Brain pericyte (primary cell): Measurements from ENCODE around the gene DCPS.

Source experiments
- DNase-seq: peaks from one replicate; pipeline ENCODE4 v3.0.0-alpha.2; 2012; ENCODE audit warnings: low read depth, low spot score

DCPS gene

DNA sequence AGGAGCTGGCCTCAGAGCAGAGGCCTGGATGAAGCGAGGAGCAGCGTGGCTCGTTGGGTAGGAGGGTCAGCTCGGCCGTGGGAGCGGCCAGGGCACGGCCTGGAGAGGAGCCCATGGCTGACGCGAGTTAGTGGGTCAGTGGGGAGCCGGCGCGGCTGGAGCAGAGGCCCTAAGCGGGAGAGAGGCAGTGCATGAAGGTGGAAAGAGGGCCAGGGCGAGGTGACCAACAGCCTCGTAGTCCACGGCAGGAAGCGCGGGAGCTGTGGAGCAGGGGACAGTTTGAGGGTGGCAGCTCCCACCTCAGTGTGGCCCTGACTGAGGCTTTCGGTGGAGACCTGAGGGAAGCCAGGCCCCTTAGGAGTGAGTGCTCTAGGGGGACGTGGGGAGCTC is 24.1 kb downstream of the DCPS start:
- no peak for DNase-seq

DNA sequence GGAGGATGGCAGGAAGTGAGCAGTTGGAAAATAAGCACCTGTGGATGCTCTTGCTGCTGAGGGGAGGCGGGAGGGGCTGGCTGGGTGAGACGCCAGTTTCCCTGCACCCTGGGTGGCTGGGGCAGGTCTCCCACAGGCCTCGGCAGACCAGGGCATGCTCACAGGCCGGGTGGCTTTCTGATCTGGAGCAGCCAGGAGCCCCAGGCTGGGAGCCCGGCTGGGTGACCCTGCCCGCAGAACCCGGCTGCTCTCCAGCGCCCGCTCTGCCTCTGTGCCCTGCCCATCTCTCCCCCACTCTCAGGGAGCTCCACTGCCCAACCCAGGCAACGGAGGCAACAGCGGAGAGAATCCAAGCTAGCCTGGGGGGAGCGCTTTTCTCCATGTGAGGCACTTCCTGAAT is 24.6 kb downstream of the DCPS start:
- DNase-seq, result no peak

DNA sequence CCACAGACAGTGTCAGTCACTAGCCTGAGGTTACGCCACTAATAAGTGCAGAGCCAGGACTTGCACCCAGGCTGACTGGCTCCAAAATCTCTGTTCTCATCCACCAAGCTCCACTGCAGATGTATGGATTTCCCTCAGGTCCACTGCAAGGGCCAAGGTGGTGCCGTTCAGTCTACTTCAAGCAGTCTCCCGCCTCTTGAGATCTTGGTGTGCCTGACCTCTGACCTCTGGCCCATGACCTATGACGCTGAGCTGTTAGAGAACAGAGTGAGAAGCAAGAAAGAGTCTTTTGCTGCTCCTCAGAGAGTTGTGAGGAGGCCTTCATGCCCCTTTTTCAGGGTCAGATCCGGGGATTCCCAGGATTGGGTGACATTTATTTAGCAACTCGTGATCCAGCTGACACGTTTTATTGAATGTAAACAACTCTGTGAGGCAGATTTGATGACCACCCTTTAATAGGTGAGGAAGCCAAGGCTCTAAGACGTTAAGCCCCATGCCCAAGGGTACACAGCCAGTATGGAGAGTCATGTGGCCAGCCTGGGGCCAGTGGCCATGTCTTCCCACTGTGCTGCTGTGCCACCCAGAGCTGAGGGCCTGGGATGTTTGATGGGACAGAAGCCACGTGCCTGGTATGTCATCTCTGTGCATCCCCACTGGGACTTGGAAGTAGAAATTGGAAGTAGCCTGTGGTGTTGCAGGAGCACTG is 25.2 kb downstream of the DCPS start:
- DNase-seq, result no peak

DNA sequence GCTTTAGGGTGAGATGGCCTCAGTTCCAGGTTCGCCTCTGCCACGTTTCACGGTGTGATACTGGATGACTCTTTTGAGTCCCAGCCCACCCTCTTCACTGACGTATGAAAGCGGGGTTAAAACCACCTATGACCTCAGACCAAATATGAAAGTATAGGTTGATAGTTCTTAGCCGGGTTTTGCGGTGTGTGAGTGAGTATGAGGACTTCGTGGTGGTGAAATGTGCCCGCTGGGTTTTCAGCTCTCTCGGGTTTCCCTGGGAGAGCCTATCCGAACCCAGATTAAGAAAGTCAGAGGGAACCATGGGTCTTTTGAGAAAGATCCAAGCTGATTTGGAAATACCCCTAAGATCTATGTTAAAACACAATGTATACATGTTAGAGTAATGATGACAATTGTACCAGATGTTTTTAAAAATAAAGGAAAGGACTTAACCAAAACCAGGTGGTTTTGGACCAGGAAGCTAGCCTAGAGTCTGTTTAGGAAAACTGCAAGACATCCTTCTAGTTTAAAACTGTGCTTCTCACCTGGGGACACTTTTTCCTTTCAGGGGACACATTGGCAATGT is 25.9 kb downstream of the DCPS start:
- DNase-seq, result no peak

DNA sequence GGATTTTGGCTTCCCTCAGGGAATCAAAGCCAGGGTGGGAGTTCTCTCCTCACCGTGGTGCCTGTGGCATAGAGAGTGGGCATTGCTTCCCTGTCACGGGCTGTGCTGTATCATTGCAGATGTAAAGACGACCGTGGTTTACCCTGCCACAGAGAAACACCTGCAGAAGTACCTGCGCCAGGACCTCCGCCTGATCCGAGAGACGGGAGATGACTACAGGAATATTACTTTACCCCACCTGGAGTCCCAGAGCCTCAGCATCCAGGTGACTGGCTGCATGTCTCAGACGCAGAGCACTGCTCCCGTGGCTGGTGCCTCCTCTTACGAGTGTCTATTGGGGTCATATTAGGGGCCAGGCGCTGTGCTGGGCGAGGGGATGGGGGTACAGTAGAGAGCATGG is 27.4 kb downstream of the DCPS start:
- no peak for DNase-seq

DNA sequence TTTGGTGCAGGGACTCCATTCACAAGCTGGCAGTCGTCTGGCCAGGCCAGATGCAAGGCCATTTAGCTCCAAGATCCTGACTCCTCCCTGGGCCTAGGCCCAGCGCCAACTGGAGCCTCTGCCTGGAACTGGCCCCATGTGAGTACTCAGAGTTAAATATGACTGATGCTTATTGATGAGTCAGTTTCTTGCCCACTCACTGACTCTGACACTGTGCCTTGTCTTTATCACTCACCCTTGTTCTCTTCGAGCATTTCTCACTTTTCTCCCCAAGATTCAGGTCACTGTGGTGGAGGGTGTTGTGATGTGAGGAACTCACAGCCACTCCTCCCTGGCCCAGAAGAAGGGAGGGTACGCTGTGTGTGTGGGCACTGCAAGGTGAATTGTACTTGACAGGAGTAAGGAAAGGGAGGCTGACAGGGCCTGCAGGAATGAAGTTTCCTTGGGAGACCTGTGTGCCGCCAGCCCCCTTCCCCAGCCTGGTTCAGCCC is 28.4 kb downstream of the DCPS start:
- no peak for DNase-seq

DNA sequence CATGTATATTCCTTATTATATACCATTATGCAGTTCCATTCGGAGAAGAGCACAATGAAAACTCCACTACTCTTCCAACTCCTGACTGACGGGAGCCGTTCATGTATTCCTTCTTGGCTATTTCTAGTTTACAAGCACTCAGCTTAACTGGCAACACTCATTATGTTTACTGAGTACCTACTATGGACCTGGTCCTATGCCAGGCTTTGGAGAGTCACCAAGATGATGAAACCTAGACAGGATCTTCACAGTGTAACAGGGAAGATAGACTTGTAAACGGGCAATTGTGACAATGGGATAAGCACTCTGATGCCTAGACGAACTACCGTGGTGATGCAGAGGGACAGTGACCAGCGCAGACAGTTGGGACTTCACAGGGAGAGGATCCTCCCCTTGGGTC is 29.3 kb downstream of the DCPS start:
- DNase-seq, result no peak

DNA sequence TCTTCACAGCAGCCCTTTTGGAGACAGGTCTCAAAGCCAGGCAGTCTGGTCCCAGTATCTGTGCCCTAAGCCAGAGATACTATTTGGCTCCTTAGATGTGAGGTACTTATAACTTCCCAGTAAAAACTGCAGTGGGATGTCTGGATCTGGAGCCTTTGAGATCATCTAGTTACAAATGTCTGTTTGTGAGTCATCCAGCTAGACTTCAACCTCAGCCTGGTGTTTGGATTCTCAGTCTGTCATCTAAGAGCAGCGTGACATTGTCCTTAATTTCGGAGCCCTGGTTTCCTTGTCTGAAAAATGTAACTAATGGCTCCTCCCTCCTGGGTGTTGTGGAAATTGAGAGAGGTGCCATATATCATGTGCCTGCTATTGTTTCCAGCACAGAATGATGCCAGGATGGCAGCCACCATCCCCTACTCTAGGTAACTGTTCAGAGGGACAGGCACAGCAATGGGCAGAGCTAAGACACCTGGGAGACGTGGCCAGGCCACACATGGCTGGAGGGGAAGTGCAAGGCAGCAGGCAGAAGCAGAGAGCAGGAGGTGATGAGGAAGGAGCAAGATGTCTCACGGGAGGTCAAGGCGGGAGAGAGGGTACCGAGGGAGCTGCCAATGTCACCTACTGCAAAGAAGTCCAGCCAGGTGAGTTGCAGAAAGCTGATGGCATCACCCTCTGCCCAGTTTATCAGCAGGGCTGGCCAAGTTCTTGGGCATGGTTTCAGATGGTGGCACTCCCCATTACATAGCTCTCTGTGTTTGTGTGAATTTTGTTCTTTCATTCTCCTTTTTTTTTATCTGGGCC is 31.0 kb downstream of the DCPS start:
- no peak for DNase-seq

DNA sequence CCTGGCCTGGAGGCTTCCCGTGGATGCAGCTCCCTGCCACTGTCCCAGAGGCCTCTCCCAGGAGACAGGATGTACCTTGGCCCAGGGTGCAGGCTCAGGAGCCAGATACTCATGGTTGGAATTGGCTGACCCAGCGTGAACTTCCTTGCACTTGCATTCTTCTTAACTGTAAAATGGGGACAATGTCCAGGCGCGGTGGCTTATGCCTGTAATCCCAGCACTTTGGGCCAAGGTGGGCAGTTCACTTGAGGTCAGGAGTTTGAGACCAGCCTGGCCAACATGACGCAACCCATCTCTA is 31.6 kb downstream of the DCPS start:
- DNase-seq, result no peak

DNA sequence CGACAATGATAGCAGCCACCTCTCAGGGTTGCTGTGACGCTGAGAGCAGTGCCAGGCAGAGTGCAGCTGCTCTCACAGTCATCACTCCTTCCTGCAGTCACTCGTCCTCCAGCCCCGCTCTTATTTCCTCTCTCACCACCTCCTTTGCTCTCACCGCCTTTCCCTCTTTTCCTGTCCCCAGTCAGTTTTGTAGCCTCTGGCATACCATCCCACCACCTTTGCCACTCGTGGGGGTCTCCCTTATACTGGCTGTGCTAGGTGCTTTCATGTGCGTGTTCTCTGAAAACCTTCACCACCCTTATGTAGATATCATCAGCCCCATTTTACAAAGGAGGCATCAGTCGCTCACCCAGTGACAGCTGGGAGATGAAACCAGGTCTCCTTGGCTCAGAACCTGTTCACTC is 32.3 kb downstream of the DCPS start:
- no peak for DNase-seq

DNA sequence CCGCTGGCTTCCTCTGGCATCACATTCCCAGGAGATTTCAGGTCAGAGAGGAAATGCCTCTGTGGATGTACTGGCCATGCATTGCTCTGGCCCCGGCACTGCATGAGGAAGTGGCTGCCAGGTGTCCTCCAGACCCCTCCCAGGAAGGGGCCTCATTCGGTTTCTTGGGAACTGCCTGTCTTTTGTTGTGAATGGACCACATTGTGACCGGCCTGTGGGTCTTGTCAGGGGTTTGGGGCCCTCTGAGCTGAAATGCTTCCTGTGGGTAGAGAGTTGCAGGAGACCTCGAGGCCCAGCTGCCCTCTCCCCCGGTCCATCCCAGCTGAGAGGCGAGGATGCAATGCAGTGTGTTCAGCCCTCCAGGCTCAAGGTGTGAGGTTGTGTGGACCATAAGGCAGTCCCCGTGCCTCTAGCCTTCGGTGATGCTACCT is 32.8 kb downstream of the DCPS start:
- DNase-seq, result no peak

DNA sequence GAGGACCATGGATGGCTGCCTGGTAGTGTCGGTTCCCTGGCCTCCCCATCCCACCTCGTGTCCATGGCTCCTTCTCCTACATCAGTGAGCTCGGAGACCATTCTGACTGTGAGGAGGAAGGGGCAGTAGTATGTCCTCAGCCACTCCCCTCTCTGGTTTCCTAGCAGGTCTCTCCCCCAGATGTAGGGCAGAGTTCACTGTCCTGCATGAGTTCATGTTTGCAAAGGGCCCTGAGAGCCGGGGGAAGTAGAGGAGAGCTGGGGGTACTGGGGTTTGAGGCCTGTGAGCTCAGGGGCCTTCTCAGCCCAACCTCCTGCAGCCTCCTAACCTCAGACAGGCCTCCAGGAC is 33.2 kb downstream of the DCPS start:
- no peak for DNase-seq

DNA sequence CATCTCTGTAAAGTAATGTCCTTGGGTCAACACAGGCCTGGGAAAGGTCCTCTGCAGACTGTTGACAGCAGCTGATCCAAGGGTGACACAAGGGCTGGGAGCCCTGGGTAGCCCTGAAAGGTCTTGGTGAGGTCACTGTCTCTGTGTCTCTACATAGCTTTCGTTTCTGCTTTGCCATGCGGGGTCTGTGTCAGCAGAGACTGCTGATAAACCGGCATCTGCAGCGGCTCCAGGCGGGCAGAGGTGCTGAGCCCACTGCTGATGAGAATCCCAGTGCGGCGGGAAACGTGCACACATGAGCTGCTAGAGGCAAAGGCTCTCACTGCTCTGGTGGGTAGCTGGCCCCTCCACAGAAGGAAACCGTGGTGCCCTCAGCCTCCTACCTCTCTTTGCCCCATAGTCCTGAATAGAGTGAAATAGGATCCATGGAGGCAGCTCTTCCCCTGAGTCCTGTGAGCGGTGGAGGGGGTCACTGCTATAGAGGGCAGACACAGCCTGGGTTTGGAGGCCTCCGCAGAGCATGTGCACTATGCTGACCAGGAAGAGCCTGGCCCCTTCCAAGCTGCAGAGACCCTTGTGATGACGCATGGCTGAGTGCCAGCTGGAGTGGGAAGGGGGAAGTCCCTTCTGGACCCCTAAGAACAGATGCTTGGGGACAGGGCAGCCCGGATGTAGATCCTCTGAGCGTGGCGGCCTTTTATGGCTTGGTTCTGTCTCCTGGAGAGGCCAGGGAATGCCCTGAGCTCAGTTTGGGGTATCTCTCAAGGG is 33.8 kb downstream of the DCPS start:
- no peak for DNase-seq

DNA sequence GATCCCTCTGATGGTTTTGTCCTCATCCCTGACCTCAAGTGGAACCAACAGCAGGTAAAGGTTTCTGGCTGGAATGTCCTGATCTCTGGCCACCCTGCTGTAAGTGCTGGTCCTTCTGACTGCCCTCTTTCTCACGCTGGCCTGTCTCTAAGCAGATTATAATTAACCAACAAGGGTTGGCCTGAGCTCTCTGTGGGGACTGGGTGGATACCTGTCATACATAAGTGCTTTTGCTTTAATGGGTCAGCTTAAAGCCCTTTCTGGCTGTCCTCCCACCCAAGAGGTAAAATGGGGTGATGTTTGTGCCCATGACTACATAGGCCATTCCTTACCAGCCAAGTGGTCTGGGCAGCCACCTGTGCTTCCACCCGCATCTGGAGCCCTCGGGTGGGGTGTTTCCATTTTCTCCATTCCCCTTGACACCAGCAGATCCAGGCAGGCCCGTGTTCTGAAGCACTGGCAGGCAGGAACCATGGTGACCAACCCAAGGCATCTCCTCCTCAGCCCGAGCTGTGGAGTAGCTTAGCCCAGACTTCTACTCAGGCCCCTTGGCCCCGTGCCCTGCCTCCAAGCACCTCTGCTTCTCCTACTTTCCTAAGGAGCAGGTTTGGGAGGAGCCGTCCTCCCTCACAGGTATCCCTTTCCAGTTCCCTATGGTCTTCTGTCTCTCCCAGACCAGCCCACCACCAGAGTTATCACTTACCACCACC is 34.6 kb downstream of the DCPS start:
- DNase-seq, result no peak

DNA sequence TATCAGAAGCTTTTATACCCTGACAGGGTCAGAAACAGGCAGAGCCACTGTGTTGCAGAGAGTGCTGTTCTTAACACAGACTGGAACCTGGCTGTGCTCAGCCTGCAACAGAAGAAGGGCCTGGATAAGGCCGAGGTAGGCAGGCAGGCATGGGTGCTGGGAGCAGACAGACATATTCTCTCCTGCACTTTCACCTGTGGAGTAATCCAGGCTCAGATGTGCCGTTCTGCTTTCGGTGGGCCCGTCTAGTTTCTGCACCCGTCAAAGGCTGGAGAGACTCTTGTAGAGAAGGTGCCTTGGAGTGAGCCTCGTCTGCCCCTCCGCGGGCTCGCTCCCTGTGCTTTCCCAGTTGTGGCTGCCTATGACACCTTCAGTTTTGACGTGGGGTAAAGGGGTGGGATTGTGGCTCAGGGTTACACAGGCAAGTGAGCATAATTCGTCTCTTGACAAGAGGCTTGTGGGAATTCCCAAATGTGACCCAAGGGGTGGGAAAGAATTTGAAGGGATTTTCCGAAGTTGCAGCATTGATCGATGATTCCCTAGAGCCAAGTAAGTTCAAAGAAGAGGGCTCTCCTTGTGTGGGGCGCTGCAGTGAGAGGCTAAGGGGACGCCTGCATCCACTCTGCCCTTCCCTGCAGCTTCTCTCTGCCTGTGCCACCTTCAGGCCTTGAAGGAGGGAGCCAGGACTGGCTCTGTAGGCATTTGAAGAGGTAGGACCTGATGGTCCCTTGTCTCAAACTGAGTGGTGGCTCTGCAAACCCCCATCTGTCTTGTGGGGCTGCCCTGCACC is 35.4 kb downstream of the DCPS start:
- no peak for DNase-seq

DNA sequence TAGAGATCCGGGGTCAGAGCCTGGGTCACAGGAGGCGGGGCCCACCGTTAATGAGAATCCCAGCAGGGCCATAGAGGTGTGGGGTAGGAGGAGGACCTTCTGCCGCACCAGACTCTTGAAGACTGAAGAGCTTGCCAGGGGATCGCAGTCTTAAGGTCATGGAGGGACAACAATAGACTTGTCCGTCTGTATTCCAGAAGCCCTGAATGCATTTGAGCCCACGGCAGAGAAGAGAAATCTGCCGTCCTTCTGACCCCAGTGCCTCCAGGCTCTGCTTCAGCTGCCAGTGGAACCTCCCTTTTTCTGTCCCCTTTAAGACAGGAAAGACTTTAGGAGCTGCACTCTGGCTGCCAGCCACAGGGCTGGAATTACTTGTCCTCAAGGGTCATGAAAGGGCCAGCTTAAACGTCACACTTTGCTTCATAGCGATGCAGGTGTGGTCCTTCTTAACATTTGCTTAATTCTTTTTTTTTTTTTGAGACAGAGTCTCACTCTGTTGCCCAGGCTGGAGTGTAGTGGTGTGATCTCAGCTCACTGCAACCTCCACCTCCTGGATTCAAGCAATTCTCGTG is 36.1 kb downstream of the DCPS start:
- no peak for DNase-seq

DNA sequence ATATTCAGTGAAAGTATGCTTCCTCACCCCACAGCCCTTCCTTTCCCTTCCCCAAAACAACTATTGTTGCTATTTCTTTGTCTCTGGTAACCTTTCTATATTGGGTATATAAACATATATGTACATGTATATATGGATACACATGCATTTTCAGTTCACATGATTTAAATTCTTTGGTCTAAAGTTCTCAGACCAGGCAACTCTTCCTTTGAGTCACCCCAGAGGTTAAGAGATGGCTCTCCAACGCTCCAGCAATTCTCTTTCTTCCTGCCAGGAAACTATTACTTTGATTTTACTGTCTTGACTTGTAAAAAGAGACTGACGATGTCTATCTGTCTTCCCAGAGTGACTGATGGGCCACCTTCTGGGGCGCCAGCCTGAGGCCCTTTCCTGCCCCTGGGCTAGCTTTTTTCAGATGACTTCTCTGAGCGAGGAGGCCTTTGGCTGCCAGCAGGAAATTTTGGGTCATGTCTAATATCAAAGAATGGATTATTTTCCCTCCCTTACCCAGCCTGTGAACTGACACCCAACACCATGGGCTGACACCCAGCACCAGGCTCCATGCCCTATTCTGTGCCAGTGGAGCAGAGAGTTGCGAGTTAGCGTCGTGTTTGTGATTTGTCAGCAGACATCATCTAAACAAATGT is 37.2 kb downstream of the DCPS start:
- DNase-seq, result no peak

DNA sequence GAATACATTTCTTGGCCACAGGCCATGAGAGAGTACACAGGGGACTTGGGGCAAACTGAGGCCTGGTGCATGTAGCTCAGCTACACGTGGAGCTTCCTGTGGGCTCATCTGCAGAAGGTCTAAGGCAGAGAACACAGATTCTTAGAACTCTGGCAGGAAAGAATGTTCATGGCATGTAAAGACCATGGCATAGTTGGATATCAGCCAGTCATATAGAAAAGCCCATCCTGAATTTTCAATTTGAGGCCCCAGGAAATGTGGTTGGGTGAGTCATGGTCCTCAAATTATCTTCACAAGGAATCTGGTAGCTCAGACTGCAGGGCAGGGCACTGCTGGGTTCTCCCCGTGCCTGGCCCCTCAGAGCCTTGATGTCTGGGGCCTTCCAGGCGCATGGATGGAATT is 37.9 kb downstream of the DCPS start:
- DNase-seq, result no peak

DNA sequence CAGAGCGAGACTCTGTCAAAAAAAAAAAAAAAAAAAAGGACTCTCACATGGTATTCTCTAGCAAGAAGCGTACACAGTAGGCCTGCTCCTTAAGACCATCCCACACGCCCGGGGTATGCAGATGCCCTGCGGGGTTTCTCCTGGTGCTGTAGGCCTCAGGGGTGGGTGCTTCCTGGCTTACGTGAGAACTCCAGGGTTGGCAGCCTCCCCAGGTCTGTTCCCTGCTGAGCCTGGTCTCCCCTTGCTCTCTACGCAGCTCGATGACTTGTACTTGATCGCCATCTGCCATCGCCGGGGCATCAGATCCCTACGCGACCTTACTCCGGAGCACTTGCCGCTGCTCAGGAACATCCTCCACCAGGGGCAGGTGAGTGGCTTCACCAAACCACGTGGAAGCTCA is 39.2 kb downstream of the DCPS start:
- no peak for DNase-seq
